ENCODE measurements around the gene KLHL3.

- no peak for TF ChIP-seq CTCF (IDR thresholded peaks at IDR 0.05; ENCODE audit: low read length)
- TF ChIP-seq EZH2 (IDR thresholded peaks at IDR 0.05; ENCODE audit: borderline replicate concordance, low read length): no peak
These were observed 132.0 kb downstream of the KLHL3 start for GRCh38 chr5:137603891-137604290.

Measured in OCI-LY1 (cell line).